HL-60/S4 treated with phorbol 12-myristate 13-acetate at 8.2 ng/mL for 4 days and 3 days (cell line): Measurements from ENCODE around the gene TBC1D22A.

Source experiments
- in situ Hi-C: fragments of 300-500 bp; cut with MboI; formaldehyde crosslinking; loops from 2 replicates; pipeline ENCODE4 v1.15.0; 2022; ENCODE audit warnings: low sequenced_read_pairs

The TBC1D22A gene

DNA sequence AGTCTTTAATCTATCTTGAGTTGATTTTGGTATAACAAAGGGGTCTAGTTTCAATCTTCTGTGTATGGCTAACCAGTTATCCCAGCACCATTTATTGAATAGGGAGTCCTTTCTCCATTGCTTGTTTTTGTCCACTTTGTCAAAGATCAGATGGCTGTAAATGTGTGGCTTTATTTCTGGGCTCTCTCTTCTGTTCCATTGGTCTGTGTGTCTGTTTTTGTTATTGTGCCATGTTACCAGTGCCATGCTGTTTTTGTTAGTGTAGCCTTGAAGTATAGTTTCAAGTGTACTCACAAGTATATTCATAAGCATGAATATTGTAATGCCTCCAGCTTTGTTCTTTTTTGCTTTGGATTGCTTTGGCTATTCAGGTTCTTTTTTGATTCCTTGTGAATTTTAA is 159.6 kb downstream of the TBC1D22A start:
- in situ Hi-C loops = no loop called here

DNA sequence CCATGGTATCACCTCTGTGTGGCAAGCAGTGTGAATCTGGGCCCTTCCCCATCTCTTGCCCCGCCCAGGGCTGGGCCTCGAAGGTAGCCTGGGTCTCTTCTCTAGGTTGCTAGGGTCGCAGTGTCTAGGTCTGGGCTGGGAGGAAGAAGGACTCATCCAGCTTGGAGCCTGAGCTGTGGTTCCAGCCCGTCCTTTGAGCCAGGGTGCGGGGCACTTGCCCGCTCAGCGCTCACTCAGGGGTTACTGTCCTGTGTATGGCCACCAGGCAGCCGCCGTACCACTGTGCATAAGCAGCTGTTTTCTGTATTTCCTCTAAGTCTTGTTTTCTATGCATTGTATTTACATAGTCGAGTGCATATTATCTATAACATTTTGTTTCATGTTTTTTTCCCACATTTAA is 160.9 kb downstream of the TBC1D22A start:
- in situ Hi-C loops = no loop called here

DNA sequence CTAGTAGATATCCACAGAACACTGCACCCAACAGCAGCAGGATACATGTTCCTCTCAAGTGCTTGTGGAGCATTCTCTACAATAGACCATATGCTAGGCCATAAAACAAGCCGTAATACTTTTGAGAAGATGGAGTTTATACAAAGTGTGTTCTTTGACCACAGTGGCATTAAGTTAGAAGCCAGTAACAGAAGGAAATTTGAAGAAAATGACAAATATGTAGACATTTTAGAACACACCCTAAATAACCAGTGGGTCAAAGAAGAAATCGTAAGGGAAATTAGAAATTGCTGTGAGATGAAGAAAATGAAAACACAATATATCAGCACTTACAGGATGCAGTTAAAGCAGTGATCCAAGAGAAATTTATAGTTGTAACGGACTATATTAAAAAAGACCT is 163.4 kb downstream of the TBC1D22A start:
- in situ Hi-C loops = no loop called here

DNA sequence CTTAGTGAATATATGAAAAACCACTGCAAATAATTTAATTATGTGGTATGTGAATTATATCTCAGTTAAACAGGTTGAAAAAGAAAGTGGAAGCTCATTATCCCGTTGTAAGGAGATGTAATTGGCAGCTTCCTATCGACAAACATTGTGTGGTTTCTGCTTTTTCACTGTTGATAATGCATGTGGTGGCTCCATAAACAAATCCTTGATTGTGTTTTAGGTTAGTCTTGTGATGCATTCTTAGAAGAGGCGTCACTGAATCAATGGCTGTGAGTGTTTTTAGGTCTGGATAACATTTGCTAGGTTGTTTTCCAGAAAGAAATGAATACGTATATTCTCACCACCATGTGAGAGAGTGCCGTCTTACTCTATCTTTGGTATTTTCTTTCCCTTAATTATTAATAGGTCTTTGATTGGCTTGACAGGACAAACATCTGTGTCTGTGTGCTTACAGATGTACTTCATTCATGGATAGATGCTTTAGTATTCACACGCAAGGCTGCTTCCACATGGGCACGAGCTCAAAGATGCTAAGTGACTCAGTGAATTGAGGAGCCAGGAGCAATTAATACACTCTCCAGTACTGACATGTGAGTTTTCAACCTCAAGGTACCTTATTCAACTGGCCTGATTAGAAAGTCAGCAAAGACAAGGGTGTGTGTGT is 166.7 kb downstream of the TBC1D22A start:
- in situ Hi-C loops = no loop called here

DNA sequence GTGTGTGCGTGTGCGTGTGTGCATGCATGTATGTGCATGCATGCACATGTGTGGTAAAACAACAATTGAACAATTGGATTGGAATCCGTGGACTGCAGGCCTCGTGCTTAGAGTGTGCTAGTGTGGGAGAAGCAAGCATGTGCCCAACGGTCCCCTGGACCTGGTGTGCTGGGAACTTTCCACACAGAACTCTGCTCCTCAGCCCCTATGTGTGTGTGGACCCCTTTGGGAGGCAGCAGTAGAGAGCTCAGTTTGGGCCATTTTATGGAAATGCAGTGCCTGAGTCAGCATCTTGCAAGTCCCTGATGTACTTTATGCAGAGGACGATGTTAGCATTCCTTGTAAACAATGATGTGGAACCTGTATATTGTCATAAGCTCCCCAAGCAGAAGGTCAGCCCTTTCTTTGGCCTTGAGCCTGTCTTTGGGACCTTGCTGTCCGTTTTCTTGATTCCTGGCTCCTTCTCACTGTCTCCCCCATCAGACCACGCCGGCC is 167.3 kb downstream of the TBC1D22A start:
- in situ Hi-C loops = no loop called here

DNA sequence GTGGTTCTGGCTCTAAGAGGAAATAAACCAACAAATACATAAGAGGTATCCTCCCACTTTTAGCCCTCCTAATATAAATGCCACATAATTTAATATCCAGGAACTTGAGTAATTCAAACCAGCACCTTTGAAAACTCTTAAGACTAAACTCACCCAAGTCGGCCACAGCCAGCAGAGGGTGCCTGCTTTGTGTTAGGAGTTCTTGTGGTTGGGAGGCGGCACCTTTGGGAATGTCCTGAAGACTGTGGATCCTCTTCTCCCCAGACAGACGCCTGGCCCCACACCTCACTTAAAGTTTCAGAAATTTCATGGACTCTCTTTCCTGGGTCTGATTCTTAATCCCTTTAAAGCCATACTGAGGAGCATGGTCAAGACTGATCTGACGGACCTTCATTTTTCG is 169.0 kb downstream of the TBC1D22A start:
- in situ Hi-C loops = no loop called here

DNA sequence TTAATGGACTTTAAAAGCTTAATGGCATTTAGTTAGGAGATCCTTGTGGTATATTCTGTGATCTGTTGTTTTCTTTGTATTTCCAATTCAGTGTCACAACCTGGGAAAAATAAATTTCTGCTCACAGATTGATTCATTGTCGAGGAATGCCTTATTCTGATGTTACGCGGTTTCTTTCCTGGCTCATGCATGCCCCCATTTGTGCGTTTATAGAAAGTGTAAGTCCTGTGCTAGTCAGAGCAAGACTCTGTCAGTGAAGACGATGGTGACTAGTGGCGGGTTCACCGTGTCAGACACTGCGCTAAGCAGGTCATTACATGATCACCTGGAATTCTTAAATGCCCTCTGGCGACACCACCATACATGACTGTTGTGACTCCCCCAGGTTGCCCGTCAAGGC is 169.4 kb downstream of the TBC1D22A start:
- in situ Hi-C loops = no loop called here

DNA sequence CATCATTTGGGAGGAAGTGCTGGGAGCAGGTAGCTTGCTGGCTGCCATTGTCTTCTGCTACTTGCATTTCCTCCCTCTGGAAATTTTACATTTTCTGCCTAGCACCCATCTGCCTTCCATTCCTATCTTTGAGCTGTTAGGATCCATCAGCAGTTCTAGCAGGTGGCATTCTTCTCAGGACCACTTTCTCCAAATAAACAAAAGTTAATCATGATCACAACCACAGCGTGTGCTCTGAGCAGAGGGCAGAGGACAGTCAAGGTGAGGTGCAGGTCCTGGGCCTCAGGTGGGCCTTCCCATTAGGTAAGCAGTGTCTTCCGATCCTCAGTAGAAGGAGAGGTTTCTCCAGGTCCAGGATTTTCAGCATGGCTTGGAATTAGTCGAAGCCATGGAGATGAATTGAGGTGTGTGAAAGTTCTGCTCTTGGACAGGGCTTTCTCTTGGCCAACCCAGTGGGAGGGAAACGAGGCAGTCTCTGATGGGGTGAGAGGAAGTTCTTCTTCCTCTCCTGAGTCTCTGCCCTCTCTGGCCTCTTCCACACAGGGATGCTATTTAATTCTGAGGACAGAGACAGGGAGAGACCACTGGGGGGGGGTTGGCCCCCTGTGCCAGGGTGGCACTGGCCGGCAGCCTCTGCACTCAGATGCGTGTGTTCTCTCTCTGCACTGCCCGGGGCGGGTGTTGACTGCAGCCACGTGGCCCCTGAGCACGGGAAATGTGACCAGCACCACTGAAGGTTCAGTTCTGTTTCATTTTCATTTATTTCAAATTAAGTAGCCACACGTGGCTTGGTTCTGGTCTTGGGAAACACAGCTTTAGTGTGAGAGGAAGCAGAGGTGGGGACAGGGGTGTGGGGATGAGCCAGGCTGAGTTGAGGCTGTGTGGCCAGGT is 170.8 kb downstream of the TBC1D22A start:
- in situ Hi-C loops = no loop called here

DNA sequence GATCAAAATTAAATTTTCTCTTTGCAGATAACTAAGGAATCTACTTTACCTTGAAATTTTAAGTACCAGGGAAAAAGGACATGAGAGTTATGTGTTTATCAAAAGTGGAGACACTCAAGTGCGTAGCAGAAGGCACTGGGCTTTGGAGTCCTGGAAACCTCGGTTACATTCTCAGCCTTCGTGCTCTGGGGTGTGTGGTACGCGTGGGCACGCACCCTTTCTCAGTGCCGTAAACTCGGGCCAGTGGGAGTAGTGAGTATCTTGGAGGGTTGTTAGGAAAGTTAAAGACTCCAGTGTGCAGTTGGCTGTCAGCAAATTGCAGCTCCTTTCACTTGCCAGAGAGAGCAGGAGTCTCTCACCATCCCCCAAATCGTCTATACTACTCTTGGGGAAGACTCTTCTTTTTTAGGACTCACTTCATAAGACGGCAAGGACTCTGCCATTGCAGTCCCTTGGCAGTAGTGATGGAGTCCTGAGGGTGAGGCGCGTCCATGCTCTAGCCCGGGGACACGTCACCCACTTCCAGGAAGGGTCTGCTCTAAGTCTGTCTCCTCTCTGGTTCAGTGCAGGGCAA is 171.8 kb downstream of the TBC1D22A start:
- in situ Hi-C loops = no loop called here

DNA sequence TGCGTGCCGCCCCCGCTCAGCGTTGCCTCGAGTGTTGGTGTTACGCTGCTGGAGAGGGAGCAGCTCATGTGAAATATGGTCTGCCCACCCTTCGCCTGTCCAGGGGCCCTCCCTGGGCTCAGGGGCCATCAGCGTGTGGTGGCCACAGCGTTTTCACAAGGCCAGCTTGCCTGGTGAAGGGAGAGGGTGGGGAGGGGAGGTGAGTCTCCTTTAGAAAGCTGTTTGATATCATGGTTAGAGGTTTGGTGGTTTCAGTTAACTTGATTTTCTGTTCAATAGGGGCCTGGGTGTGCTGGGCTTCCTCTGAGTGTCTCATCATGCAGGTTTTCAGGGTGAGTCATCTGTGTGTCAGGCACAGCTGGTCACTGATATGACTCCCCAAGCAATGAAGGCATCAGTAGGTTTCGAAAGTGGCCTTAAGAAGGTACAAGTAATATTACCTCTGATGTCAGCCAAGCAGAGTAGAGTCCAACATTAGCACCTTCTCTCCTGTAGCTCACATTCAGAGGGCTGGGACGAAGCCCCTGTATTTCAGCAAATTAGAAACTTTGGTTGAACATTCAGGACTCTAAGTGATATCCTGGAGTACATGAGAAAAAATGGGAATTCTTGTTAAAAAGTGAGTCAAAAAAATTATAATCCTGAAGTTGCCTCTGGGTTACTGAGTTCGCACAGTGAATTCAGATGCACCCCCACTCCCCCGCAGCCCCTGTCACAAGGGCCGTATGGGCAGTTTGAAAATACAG is 172.5 kb downstream of the TBC1D22A start:
- in situ Hi-C loops = no loop called here

DNA sequence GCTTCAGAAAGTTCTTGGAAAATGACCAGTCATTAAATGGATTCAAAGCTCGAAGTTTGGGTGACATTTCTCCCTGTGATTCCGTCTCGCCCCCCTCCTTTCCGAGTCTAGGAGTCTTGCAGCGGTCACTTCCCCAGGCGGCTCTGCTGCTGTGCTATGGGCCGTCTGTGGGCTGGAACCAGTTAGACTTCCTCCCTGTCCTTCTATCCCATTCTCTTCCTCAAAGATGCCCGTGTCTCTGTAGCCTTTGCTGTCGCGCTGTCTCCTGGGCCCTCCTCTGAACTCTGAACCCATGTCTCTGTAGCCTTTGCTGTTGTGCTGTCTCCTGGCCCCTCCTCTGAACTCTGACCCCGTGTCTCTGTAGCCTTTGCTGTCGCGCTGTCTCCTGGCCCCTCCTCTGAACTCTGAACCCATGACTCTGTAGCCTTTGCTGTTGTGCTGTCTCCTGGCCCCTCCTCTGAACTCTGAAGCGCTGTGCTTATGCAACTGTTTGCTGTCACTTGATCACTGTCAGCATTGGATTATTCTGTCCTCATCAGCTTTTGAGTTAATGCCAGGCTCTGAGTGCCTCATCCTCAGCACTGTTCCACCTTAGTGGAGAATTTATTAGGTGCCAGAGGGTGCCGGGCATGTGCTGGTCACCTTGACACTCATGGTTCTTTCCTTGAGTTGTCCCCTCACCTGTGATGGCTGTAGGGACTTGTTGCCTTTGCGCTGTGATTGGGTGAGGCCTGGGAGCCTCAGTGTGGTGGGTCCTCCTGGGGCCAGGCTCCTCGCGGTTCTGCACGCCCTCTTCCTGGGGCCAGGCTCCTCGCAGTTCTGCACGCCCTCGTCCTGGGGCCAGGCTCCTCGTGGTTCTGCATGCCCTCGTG is 173.3 kb downstream of the TBC1D22A start:
- in situ Hi-C loops = no loop called here

DNA sequence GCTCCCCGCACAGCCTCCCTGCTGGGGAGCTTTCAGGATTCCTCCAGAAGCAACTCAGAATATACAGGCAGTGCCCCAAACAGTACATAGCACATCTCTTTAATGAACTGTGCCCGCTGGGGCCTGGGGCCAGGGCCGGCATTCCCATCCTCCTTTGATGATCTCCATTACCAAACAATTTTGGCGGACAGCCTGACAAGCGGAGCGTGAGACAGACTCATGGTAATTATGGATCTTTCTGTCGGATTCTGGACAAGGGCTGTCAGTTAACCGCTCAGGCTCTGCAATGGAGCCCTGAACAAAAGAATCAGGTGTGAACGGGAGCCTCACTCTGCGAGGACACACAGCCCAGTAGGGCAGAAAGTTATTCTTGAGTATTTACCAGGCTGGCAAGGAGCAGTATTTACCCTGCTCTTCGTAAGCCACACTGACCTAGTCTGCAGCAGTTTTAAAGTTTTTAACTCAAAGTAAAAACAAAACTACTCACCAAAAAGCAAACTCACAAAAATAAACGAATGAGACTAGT is 174.0 kb downstream of the TBC1D22A start:
- in situ Hi-C loops = no loop called here

DNA sequence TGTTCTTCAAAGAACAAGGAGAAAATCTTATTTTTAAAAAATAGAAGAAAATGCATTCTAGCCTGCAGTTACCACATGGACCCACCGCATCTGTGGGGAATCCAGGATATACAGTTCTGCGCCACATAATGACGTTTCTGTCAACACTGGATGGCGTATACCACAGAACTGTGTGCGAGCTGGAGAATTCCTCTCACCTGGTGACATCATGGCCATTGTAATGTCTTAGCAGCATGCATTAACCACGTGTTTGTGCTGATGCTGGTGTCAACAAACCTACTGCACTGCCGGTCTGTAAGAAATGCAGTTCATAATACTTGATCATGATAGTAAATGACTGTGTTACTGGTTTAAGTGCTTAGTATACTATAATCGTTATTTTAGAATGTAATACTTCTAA is 174.7 kb downstream of the TBC1D22A start:
- in situ Hi-C loops = no loop called here

DNA sequence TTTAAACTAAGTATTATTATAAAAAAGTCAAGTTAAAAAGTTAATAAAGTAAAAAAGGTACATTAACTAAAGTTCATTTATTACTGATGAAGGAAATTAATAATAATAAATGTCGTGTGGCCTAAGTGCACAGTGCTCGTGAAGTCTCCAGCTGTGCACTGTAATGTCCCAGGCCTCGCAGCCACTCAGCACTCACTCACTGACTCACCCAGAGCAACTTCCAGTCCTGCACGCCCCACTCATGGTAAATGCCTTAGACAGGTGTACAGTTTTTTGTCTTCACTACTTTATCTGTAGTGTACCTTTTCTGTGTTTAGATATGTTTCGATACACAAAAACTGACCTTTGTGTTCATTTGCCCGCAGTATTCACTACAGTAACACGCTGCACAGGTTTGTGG is 175.5 kb downstream of the TBC1D22A start:
- in situ Hi-C loops = no loop called here

DNA sequence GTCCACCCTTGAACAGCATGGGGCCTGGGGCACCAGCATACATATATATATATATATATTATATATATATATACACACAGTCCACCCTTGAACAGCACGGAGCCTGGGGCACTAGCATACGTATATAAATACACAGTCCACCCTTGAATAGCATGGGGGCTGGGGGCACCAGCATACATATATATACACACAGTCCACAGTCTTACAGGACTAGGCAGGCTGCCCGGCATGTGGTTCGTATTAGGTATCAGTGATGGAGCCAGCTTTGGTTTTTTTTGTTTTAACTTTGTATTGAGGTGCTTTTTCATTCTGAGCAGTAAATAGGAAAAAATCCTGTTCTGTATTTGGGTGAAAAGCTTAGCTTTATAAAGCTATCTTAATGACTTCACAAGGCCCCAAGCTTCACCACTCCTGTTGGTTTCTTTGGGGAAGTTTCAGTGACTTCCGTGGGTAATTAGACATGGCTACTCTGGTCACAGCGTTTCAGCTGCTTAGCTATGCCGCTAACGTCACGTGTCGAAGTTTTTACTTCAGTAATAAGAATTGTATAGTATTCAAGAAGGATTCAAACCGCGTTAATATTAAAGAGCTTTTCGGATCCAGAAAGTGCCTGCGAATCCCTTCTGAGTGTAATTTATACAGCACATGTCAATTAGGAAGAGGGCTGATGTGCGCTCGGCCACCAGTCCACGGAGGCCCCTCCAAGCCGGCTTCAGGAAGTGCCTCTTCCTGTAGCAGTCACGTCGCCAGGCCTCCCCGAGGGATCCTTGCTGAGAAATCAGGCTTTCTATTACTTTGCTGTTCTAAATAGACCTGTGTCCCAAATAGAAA is 179.7 kb downstream of the TBC1D22A start:
- in situ Hi-C loops = no loop called here

DNA sequence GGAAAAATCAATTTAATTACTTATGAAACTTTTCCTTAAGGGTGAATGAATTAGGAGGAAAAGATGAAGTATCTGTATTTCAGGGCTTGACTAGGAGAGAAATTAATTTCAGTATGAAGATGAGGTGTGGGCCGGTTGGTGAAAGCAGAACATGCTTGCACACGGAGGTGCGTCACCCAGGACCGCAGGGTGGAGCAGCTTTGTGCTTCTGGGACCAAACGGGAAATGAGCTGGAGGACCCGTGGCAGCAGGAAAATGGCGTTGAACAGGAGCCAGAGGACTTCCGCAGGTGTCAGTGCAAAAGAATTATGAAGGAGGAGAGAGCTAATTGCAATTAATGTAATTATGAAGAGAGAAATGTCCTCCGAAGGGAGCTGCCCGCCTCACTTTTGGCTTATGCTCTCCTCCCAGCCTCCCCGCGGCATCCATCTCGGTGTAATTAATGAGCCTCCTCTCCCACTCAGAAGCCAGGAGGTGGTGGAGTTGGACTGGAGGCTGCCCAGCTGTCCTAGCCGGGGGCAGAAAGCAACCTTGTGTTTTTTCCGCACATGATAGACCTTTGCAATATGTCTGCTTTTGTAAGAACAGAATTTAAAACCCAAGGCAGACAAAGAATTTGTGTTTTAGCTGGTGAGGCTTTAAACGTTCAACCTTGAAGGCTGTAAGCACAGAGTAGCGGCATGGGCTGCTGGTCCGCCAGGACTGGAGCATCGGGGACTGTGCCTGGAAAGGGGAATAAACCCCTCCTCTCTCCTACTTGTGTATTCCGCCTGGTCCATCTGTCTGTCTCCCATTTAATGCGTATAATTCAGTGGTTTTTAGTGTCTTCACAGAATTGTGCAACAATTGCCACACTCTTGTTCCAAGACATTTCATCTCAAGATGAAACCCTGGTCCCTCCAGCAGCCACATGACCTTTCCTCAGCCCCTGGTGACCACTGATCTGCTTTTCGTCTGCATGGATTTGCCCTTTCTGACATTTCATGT is 180.6 kb downstream of the TBC1D22A start:
- in situ Hi-C loops = no loop called here

DNA sequence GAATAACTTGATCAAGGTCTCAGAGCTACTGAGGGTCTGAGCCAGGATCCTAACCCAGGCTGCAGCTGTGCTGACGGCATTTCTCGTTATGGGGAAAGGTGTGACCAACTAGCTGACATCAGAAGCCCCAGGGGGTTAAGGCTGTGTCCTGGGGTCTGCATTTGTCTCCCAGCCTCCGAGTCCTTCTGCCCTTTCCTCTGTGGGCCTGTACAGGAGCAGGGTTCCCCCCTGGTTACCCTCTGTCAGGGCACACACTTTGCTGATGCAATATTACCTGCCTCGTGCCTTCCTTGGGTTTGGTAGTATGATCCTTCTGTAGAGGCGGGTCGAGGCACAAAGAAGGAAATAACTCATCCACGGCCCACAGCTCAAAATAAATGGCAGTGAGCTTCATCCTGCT is 183.0 kb downstream of the TBC1D22A start:
- in situ Hi-C loops = no loop called here

DNA sequence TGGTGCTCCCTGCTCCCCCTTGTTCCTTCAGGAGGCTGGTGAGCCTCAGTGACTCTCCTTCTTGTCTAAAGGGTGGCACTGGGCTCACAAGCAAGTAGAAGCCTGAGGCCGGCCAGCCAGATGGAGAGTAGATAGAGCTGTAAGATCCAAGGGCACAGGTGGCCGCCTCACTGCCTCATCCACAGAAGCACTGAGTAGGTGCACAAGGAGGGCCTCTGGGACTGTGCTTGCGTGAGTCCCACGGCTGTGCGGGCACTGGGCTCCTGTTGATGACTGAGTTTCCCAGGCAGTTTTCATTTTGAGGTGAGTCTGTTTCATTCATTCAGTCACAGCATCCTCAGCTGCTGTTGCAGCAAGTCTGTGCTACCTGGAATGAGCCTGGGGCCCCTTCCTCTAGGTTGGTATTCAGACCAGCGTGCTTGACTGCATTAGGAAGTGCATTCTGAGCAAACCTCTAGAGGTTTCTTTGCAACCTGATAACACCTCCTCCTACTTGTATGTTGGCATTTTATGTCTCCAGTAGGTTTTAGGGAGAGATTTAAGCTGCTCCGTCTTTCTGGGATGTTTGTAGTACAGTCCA is 184.0 kb downstream of the TBC1D22A start:
- in situ Hi-C loops = no loop called here
